GM10847 (cell line): ENCODE results near the gene RPS6KL1.

Experiments used
- POLR2A ChIP-seq: IDR thresholded peaks from 2 replicates; pipeline ENCODE4 v1.6.1; 2011; ENCODE audit not compliant: insufficient read length; ENCODE audit errors: extremely low read depth

Gene RPS6KL1

GRCh38 chr14:74946659-74947281 lies 23.7 kb upstream of the RPS6KL1 start:
- TF ChIP-seq POLR2A, result no peak

- no peak for TF ChIP-seq POLR2A
These were observed 23.0 kb upstream of the RPS6KL1 start for GRCh38 chr14:74945852-74946658.

- no peak for TF ChIP-seq POLR2A
These were observed 22.3 kb upstream of the RPS6KL1 start for GRCh38 chr14:74945261-74945851.

- TF ChIP-seq POLR2A, result peak; percentile 35
These were observed 19.5 kb upstream of the RPS6KL1 start for GRCh38 chr14:74942608-74943007.

- TF ChIP-seq POLR2A, result no peak
These were observed 19.1 kb upstream of the RPS6KL1 start for GRCh38 chr14:74942181-74942580.

- TF ChIP-seq POLR2A, result peak; percentile 48
These were observed 18.6 kb upstream of the RPS6KL1 start for GRCh38 chr14:74941676-74942097.

GRCh38 chr14:74940956-74941565 lies 18.0 kb upstream of the RPS6KL1 start:
- TF ChIP-seq POLR2A, result no peak

- TF ChIP-seq POLR2A, result no peak
These were observed 15.8 kb upstream of the RPS6KL1 start for GRCh38 chr14:74938531-74939495.

- no peak for TF ChIP-seq POLR2A
These were observed 14.1 kb upstream of the RPS6KL1 start for GRCh38 chr14:74937171-74937570.

GRCh38 chr14:74936731-74937130 lies 13.7 kb upstream of the RPS6KL1 start:
- no peak for TF ChIP-seq POLR2A

GRCh38 chr14:74936151-74936550 lies 13.1 kb upstream of the RPS6KL1 start:
- TF ChIP-seq POLR2A, result no peak

- TF ChIP-seq POLR2A, result no peak
These were observed 12.3 kb upstream of the RPS6KL1 start for GRCh38 chr14:74935360-74935680.

- no peak for TF ChIP-seq POLR2A
These were observed 11.7 kb upstream of the RPS6KL1 start for GRCh38 chr14:74934476-74935359.

- TF ChIP-seq POLR2A, result no peak
These were observed 11.0 kb upstream of the RPS6KL1 start for GRCh38 chr14:74934041-74934440.
